ENCODE data around the gene C6orf47. TPM values are rescaled to one million over a fixed set of nuclear protein-coding genes. Genes with fewer than 3 reads are reported as not detected.
"Not testable (repeated sequence)": the region's sequence is repeated elsewhere in the genome, so short reads cannot be mapped to it uniquely, and the experiment has no call there.

The C6orf47 gene, protein sequence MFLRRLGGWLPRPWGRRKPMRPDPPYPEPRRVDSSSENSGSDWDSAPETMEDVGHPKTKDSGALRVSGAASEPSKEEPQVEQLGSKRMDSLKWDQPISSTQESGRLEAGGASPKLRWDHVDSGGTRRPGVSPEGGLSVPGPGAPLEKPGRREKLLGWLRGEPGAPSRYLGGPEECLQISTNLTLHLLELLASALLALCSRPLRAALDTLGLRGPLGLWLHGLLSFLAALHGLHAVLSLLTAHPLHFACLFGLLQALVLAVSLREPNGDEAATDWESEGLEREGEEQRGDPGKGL
- total RNA-seq, result 24.5 and 27.4 TPM in 2 replicates
- 22.0 and 29.2 TPM in 2 replicates for polyA plus RNA-seq

DNA sequence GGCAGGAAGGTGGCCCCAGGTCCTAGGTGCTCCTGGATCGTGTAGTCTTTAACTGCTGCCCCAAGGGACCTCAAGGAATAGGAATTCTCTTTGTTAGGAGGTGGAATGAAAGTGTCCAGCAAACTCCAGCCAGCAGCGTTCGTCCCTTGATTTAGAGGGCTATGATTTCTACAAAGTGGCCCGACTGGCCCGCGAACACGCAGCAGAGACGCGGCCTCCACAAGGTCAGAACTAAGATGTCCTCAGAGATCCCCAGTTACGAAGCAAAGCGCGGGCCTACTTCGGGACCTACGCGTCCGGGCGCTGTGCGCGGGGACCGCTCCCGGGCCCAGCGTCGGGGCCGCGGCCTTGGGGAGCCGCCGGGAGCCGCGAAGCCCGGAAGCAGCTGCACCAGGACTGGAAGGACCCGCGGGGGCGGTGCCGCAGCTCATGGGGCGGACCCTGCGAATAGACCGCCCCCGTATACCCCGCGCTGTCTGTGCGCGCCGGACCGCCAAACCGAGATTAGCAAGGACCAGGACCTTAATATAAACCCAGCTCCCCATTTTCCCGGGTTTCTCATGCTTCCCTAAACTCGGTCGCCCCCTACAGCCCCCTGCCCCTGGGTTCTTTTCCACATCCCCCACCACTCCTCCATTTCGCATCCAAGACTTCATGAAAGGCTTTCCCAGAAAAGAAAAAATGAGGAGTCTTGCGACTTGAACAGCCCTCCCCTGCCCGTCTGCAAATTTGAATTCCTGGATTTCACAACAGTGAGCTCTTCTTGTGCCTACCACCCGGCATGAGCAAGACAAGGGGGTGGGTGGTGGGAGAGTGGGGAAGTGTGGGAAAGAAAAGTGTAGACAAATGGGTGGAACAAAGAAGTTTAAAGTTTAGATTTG is at the start of gene C6orf47:
TSS of gene C6orf47 (minus strand) at position 398 of the 881 bp plus-strand sequence. CDS start 831 bp downstream, outside the sequence.
- H3K4me1 ChIP-seq (ENCODE audit: low read depth), result peaks cover 25% of the 10 kb centered on the region
- no peaks in the 10 kb centered on the region for H3K9me3 ChIP-seq (ENCODE audit: low read depth)
- TF ChIP-seq, protein P1, sequence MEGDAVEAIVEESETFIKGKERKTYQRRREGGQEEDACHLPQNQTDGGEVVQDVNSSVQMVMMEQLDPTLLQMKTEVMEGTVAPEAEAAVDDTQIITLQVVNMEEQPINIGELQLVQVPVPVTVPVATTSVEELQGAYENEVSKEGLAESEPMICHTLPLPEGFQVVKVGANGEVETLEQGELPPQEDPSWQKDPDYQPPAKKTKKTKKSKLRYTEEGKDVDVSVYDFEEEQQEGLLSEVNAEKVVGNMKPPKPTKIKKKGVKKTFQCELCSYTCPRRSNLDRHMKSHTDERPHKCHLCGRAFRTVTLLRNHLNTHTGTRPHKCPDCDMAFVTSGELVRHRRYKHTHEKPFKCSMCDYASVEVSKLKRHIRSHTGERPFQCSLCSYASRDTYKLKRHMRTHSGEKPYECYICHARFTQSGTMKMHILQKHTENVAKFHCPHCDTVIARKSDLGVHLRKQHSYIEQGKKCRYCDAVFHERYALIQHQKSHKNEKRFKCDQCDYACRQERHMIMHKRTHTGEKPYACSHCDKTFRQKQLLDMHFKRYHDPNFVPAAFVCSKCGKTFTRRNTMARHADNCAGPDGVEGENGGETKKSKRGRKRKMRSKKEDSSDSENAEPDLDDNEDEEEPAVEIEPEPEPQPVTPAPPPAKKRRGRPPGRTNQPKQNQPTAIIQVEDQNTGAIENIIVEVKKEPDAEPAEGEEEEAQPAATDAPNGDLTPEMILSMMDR (IDR thresholded peaks at IDR 0.05; ENCODE audit: low read depth, low read length), result no peak
- peak; percentile 90 for DNase-seq (ENCODE audit: low read depth in 1 of 2, low spot score in 1 of 2)
- peak within 1 kb of the TSS; percentile 79 for H3K4me3 ChIP-seq
- no peaks in the 10 kb centered on the region for H3K27me3 ChIP-seq
- peak within 1 kb of the TSS; percentile 88 for H3K27ac ChIP-seq
- no peaks in the 10 kb centered on the region for H3K36me3 ChIP-seq

DNA sequence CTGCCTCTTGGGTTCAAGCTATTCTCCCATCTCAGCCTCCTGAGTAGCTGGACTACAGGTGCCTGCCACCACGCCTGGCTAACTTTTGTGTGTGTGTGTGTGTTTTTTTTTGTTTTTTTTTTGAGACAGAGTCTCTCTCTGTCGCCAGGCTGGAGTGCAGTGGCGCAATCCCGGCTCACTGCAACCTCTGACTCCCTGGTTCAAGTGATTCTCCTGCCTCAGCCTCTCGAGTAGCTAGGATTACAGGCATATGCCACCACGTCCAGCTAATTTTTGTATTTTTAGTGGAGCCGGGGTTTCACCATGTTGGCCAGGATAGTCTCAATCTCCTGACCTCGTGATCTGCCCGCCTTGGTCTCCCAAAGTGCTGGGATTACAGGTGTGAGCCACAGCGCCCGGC is 48.6 kb upstream of the C6orf47 start:
- H3K9me3 ChIP-seq (ENCODE audit: low read depth), result not testable (repeated sequence)

DNA sequence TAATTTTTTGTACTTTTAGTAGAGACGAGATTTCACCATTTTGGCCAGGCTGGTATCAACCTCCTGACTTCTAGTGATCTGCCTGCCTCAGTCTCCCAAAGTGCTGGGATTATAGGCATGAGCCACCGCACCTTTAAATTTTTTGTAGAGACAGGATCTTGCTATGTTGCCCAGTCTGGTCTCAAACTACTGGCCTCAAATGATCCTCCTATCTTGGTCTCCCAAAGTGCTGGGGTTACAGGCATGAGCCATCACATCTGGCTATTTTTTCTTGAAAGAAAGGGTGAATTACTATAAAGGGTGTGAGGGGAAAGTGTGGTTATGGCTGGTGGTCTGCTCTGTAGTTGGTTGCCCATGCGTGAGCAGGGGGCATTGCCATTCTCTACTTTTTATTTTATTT is 47.6 kb upstream of the C6orf47 start:
- H3K27ac ChIP-seq, result no peak overlapping the region
- no peaks in the 10 kb centered on the region for H3K36me3 ChIP-seq
- TF ChIP-seq, protein P1 (IDR thresholded peaks at IDR 0.05; ENCODE audit: low read depth, low read length), result no peak
- H3K9me3 ChIP-seq (ENCODE audit: low read depth), result no peaks in the 10 kb centered on the region
- no peaks in the 10 kb centered on the region for H3K27me3 ChIP-seq
- no peak overlapping the region for H3K4me3 ChIP-seq
- H3K4me1 ChIP-seq (ENCODE audit: low read depth), result no peaks in the 10 kb centered on the region
- no peak for DNase-seq (ENCODE audit: low read depth in 1 of 2, low spot score in 1 of 2)

More for the DNA sequence above, 48.6 kb upstream of the C6orf47 start:
- not testable (repeated sequence) for DNase-seq (ENCODE audit: low read depth in 1 of 2, low spot score in 1 of 2); H3K4me3 ChIP-seq; H3K27me3 ChIP-seq; H3K27ac ChIP-seq; H3K4me1 ChIP-seq (ENCODE audit: low read depth); H3K36me3 ChIP-seq

GRCh38 chr6:31707701-31708100 is 47.1 kb upstream of the C6orf47 start:
- TF ChIP-seq, protein P1 (IDR thresholded peaks at IDR 0.05; ENCODE audit: low read depth, low read length), result no peak
- Histone ChIP-seq H3K27me3 (no peaks in the 10 kb centered on the region), H3K4me3 (no peak overlapping the region), H3K27ac (no peak overlapping the region), H3K9me3 (ENCODE audit: low read depth) (no peaks in the 10 kb centered on the region), H3K36me3 (no peaks in the 10 kb centered on the region), H3K4me1 (ENCODE audit: low read depth) (no peaks in the 10 kb centered on the region)
- no peak for DNase-seq (ENCODE audit: low read depth in 1 of 2, low spot score in 1 of 2)

DNA sequence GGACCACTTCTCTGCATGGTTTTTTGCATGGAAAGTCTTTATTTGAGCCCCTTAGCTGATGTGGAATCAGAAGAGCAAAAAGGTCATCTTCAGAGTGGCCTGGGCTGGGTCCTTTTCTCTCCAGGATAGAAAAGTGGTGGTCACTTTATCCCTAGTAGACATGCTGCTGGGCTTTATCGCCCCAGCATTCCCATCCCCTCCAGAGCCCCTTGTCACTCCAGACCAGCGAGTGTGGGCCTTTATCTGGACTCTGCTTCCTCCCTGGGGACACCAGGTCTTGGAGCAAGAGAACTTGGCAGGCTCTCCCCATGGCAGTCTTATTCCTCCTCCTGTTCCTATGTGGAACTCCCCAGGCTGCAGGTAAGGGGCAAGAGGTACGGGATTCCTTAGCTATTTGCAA is 46.0 kb upstream of the C6orf47 start, which contains the start of gene LY6G6F:
TSS of gene LY6G6F (plus strand) at position 268 of the 400 bp plus-strand sequence. CDS start at position 309, 41 bp downstream.
- Histone ChIP-seq H3K36me3 (no peaks in the 10 kb centered on the region), H3K27me3 (no peaks in the 10 kb centered on the region), H3K4me3 (no peak within 1 kb of the TSS), H3K9me3 (ENCODE audit: low read depth) (no peaks in the 10 kb centered on the region), H3K27ac (no peak within 1 kb of the TSS), H3K4me1 (ENCODE audit: low read depth) (peaks cover 6% of the 10 kb centered on the region)
- TF ChIP-seq, protein P1 (IDR thresholded peaks at IDR 0.05; ENCODE audit: low read depth, low read length), result no peak
- peak in 1 of 2 donors; percentile 62 for DNase-seq (ENCODE audit: low read depth in 1 of 2, low spot score in 1 of 2)

All from cardiac muscle cell (in vitro differentiated cells and primary cell).